Loucy (cell line): ENCODE results near the gene FGF11.

ENCODE experiments used
- CTCF ChIP-seq: fragments of 200-600 bp; sonication (generic); conservative IDR thresholded peaks from 2 replicates; pipeline ENCODE4 v1.5.1; 2014; ENCODE audit warnings: mild to moderate bottlenecking, antibody characterized with exemption, low read length
- EZH2phosphoT487 ChIP-seq: fragments of 200-600 bp; IDR thresholded peaks from 2 replicates; pipeline ENCODE4 v1.6.1; 2018; ENCODE audit warnings: antibody characterized with exemption, mild to moderate bottlenecking, moderate library complexity, borderline replicate concordance

- TF ChIP-seq CTCF, result no peak
- TF ChIP-seq EZH2phosphoT487, result no peak
Measured at GRCh38 chr17:7479213-7480088, 40.1 kb downstream of the FGF11 start, which contains the start of gene ZBTB4.
